ENCODE measurements around the gene GLIPR1. TPM values are rescaled to one million over a fixed set of nuclear protein-coding genes. Genes with fewer than 3 reads are reported as not detected.

The GLIPR1 gene
- total RNA-seq, 2 donors from 2014 or later: 4.3 to 12.5 TPM

DNA sequence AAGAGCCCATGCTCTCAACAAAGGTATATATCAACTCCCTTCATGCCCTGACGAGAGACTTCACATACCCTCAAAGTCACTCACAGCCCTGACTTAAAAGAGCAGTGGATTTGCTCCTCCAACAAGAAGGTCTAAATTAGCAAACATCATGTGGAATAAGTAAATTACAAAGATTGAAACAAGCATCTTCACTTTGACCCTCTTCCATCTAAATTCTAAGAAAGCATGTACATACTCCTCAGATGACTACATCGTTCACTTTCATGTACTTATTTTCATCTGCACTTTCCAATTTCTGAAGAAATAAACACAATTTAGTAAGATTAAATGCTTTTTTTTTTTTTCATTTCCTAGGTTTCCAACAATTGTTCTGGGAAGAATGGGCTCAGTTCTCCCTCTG lies 69.4 kb downstream of the GLIPR1 start:
- DNase-seq (no peak), ATAC-seq (no peak)
- intact Hi-C loops (cut with DNase I, micrococcal nuclease): no loop called here

GRCh38 chr12:75550401-75551240 lies 70.1 kb downstream of the GLIPR1 start:
- ATAC-seq (no peak), DNase-seq (no peak)
- intact Hi-C loops (cut with DNase I, micrococcal nuclease): no loop called here

DNA sequence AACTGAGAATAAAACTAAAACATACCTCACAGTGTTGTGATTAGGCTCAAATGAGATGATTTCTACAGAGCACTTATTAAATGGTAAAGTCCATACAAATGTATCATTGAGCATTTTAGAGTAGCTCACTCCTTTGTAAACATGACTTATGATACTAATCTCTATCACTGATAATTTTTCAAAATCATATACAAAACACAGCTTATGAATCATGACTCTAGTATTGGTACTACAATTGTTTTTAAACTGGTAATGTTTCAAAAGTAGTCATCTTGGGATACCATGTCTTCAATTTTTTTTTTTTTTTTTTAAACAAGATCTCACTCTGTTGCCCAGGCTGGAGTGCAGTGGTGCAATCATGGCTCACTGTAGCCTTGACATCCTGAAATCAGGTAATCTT lies 70.9 kb downstream of the GLIPR1 start:
- intact Hi-C loops (cut with DNase I, micrococcal nuclease): no loop called here
- DNase-seq (no peak), ATAC-seq (no peak)

DNA sequence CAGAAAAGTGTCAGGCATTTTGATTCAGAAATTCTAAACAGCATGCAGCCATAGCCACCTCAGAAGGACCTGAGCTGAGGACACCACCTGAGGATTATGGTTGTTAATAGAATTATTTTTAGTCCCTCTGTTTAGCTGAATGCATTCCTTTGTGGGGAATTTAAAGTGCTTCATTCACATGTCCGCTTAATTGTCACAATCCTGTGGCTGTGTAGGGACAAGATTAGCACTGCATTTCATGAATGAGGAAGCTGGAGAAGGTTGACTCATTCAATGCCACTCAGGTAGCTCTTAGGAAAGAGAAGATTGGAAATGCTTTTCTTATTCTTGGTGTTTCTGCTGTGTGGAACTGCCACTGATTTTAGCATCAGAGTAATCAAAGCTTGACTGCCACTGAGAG lies 72.8 kb downstream of the GLIPR1 start:
- intact Hi-C loops (cut with DNase I, micrococcal nuclease): no loop called here
- DNase-seq (no peak), ATAC-seq (no peak)

Other genes with a start within 250 kb of the GLIPR1 start
- gene CAPS2, start 150.4 kb upstream of the GLIPR1 start, total RNA-seq: 1 to 10 TPM; 5.6 to 5.9 TPM
- gene GLIPR1L1, start 146.1 kb upstream of the GLIPR1 start, total RNA-seq: not detected
- not detected for gene GLIPR1L2, start 89.7 kb upstream of the GLIPR1 start, total RNA-seq
- gene KRR1, start 30.9 kb downstream of the GLIPR1 start, total RNA-seq: 10 to 100 TPM; 31.4 to 32.0 TPM

Measured in left colon (tissue), 2 donors.